ENCODE results near the gene HNRNPL.

Gene HNRNPL

DNA sequence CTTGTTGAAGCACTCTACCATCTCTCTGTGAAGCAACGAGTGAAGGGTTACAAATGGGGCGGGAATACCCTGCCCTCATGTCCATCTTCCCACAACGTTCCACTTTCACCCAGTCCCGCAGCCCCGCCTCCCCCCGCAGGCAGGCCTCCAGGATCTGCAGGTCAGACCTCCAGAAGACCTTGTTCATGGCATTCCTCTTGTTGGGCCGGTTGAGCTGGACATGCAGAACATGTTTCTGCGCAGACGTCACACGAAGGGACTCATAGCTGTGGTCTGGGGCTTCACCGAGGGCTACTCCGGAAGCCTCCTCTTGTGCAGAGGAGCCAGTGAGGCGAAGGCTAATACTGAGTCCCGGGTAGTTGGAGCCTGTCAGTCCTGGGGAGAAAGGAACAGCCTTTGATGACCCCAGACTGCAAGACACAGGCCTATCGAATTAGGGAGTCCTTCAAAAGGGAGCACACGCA lies 18.6 kb downstream of the HNRNPL start:
- no peak for TF ChIP-seq GATA3 (IDR thresholded peaks at IDR 0.05; ENCODE audit: low read depth, low read length)
- TF ChIP-seq GATA2 (IDR thresholded peaks at IDR 0.05; ENCODE audit: low read depth, low read length): no peak

- no peak for TF ChIP-seq GATA2 (IDR thresholded peaks at IDR 0.05; ENCODE audit: low read depth, low read length)
- no peak for TF ChIP-seq GATA3 (IDR thresholded peaks at IDR 0.05; ENCODE audit: low read depth, low read length)
Observed at GRCh38 chr19:38830039-38830733, 19.6 kb downstream of the HNRNPL start.

- TF ChIP-seq GATA2 (IDR thresholded peaks at IDR 0.05; ENCODE audit: low read depth, low read length): no peak
- TF ChIP-seq GATA3 (IDR thresholded peaks at IDR 0.05; ENCODE audit: low read depth, low read length): no peak
Observed at GRCh38 chr19:38826856-38827551, 22.8 kb downstream of the HNRNPL start.

GRCh38 chr19:38819231-38819920 lies 30.4 kb downstream of the HNRNPL start:
- no peak for TF ChIP-seq GATA3 (IDR thresholded peaks at IDR 0.05; ENCODE audit: low read depth, low read length)
- TF ChIP-seq GATA2 (IDR thresholded peaks at IDR 0.05; ENCODE audit: low read depth, low read length): no peak

DNA sequence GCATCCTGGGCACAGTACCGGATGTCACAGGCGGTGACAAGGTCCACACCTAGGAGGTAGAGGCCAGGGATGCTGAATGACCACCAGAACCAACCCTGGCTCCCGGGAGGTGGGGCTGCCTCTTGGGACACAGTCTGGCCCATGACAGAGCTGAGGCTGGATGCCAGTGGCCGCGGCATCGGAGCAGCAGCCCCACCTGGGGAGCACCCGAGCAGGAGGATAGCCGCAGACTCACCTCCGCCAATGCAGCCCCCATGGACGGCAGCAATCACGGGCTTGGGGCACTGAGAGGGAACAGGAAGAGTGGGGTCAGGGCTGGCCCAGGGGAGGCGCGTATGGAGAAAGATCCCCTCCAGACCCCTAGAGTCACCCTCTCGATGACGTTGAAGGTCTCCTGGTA lies 32.7 kb downstream of the HNRNPL start:
- TF ChIP-seq GATA2 (IDR thresholded peaks at IDR 0.05; ENCODE audit: low read depth, low read length): no peak
- no peak for TF ChIP-seq GATA3 (IDR thresholded peaks at IDR 0.05; ENCODE audit: low read depth, low read length)

- TF ChIP-seq GATA3 (IDR thresholded peaks at IDR 0.05; ENCODE audit: low read depth, low read length) (no peak), GATA2 (IDR thresholded peaks at IDR 0.05; ENCODE audit: low read depth, low read length) (no peak)
Observed at GRCh38 chr19:38816131-38816750, 33.5 kb downstream of the HNRNPL start.

GRCh38 chr19:38815059-38816001 lies 34.5 kb downstream of the HNRNPL start:
- TF ChIP-seq GATA2 (IDR thresholded peaks at IDR 0.05; ENCODE audit: low read depth, low read length): no peak
- TF ChIP-seq GATA3 (IDR thresholded peaks at IDR 0.05; ENCODE audit: low read depth, low read length): no peak

DNA sequence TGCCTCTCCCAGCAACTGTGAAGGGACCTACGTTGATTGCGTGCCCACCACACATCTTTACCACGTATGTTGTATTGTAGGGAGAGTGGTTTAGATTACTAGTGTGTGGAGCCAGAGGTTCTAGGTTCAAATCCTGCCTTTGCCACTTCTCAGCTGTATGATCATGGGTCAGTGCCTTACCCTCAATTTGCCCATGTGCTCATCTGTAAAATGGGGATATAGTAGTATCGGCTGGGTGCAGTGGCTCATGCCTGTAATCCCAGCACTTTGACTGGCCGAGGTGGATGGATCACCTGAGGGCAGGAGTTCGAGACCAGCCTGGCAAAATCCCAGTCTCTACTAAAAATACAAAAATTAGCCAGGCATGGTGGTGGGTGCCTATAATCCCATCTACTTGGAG lies 36.5 kb downstream of the HNRNPL start:
- no peak for TF ChIP-seq GATA3 (IDR thresholded peaks at IDR 0.05; ENCODE audit: low read depth, low read length)
- no peak for TF ChIP-seq GATA2 (IDR thresholded peaks at IDR 0.05; ENCODE audit: low read depth, low read length)

DNA sequence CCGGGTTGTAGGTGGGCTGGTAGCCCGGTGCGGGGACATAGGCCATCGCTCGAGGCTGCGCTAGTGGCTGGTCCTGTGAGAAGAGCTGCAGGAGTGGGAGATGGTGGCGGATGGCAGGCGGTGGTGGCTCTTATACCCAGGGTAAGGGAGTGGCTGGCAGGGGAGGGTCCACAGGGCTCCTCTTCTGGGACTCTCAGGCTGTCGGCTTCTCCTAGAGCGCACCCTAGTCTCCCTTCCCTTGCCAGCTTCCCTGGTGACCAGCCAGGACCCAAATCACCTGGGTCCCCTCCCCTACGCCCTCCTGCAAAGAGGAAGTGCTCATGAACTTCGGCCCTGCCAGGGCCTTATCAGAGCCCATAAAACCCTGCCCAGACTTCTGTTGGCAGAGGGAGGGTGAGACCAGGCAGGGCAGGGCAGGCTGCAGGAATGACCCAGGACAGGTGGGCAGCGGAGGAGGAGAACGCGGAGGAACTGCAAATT lies 36.9 kb downstream of the HNRNPL start, which contains the start of gene LGALS4:
TSS of gene LGALS4 (minus strand) at position 105 of the 480 bp plus-strand sequence. CDS start at position 46, 59 bp downstream.
- TF ChIP-seq GATA2 (IDR thresholded peaks at IDR 0.05; ENCODE audit: low read depth, low read length): no peak
- no peak for TF ChIP-seq GATA3 (IDR thresholded peaks at IDR 0.05; ENCODE audit: low read depth, low read length)

- TF ChIP-seq GATA2 (IDR thresholded peaks at IDR 0.05; ENCODE audit: low read depth, low read length): no peak
- no peak for TF ChIP-seq GATA3 (IDR thresholded peaks at IDR 0.05; ENCODE audit: low read depth, low read length)
Observed at GRCh38 chr19:38812009-38812840, 37.6 kb downstream of the HNRNPL start.

DNA sequence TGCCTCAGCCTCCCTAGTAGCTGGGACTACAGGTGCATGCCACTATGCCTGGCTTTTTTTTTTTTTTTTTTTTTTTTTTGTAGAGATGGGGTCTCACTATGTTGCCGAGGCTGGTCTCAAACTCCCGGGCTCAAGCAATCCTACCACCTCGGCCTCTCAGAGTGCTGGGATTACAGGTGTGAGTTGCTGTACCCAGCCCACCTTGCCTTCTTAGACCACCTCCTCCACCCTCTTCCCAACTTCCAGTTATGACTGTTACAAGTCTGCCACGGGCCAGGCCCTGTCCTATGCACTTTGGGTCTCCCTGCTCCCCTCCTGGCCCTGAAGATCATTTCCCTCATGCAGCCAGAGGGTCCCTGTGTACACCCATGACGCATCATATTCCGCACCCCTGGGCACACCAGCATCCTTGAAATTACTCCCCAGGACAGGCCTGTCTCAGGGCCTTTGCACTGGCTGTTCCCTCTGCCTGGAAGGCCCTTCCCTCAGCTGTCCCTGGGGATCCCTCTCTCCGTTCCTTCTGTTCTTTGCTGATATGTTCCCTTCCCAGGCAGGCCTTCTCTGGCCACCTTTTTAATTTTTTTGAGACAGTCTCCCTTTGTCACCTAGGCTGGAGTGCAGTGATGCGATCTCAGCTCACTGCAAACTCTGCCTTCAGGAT lies 40.1 kb downstream of the HNRNPL start:
- TF ChIP-seq GATA3 (IDR thresholded peaks at IDR 0.05; ENCODE audit: low read depth, low read length) (no peak), GATA2 (IDR thresholded peaks at IDR 0.05; ENCODE audit: low read depth, low read length) (no peak)

DNA sequence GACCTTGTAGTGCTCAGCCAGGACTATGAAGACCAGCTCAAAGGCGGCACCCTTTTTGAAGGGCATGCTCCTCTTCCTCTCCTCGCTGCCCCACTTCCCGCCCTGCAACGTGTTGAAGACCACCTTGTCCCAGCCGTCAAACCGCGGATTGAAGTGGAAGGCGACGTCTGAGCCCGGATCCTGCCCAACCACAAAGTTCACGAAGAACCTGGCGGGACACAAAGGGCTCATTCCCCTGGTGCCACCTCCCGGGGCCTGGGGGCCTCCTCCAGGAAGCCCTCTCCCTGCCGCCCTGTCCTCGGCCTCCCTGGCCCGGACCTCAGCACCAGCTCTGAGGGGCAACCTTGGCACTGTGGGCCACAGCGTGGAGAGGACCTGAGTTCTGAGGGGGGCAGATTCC lies 41.0 kb downstream of the HNRNPL start:
- TF ChIP-seq GATA3 (IDR thresholded peaks at IDR 0.05; ENCODE audit: low read depth, low read length) (no peak), GATA2 (IDR thresholded peaks at IDR 0.05; ENCODE audit: low read depth, low read length) (no peak)
